Endodermal cell (in vitro differentiated cells): Measurements from ENCODE around the gene PLAU. TPM values are rescaled to one million over a fixed set of nuclear protein-coding genes. Genes with fewer than 3 reads are reported as not detected.

Source experiments
- DNase-seq: peaks from one replicate; pipeline ENCODE4 v3.0.0-alpha.2; 2017
- H3K27ac ChIP-seq: 2 replicates; pipeline ENCODE4 v1.5.1; 2013; ENCODE audit warnings: mild to moderate bottlenecking, low read depth, low read length, moderate library complexity
- H3K27me3 ChIP-seq: 2 replicates; pipeline ENCODE4 v1.6.1; 2013; ENCODE audit warnings: mild to moderate bottlenecking, low read length, moderate library complexity; ENCODE audit not compliant: insufficient read depth, control insufficient read depth, poor library complexity, severe bottlenecking
- H3K36me3 ChIP-seq: 2 replicates; pipeline ENCODE4 v1.7.0; 2013; ENCODE audit warnings: mild to moderate bottlenecking, low read length, moderate library complexity; ENCODE audit not compliant: control insufficient read depth, insufficient read depth
- H3K4me1 ChIP-seq: one replicate; pipeline ENCODE4 v1.7.0; 2013; ENCODE audit warnings: low read length; ENCODE audit not compliant: control insufficient read depth, insufficient read depth
- H3K4me3 ChIP-seq: 2 replicates; pipeline ENCODE4 v1.5.1; 2013; ENCODE audit warnings: mild to moderate bottlenecking, low read length, moderate library complexity
- H3K9ac ChIP-seq: 2 replicates; pipeline ENCODE4 v1.6.1; 2013; ENCODE audit warnings: mild to moderate bottlenecking, low read length, moderate library complexity; ENCODE audit not compliant: poor library complexity, severe bottlenecking; ENCODE audit errors: extremely low read depth
- H3K9me3 ChIP-seq: 2 replicates; pipeline ENCODE4 v1.6.1; 2013; ENCODE audit warnings: mild to moderate bottlenecking, low read length, moderate library complexity; ENCODE audit not compliant: control insufficient read depth
- H3K27ac Mint-ChIP-seq: 2 replicates; pipeline ENCODE4 v1.8.0; 2020; ENCODE audit warnings: mixed read lengths
- H3K27me3 Mint-ChIP-seq: 2 replicates; pipeline ENCODE4 v1.8.0; 2021; ENCODE audit warnings: mild to moderate bottlenecking, mixed read lengths; ENCODE audit not compliant: insufficient read depth
- H3K36me3 Mint-ChIP-seq: 2 replicates; pipeline ENCODE4 v1.8.0; 2020; ENCODE audit warnings: low read depth, mixed read lengths
- H3K4me1 Mint-ChIP-seq: 2 replicates; pipeline ENCODE4 v1.8.0; 2020; ENCODE audit warnings: mixed read lengths
- H3K4me3 Mint-ChIP-seq: 2 replicates; pipeline ENCODE4 v1.8.0; 2020; ENCODE audit warnings: mild to moderate bottlenecking, moderate library complexity, mixed read lengths
- H3K9me3 Mint-ChIP-seq: 2 replicates; pipeline ENCODE4 v1.8.0; 2020; ENCODE audit warnings: mild to moderate bottlenecking, mixed read lengths
- WGBS, 2 experiments: methylation state at CpG; one replicate each; pipeline versions ENCODE4 v1.1.5 to v1.1.7; 2013; ENCODE audit warnings: missing lambda C conversion rate in 2 of 2, mixed read lengths in 1 of 2; ENCODE audit not compliant: insufficient coverage in 1 of 2, insufficient read length in 1 of 2; 5-methylcytosine and 5-hydroxymethylcytosine counted together
- total RNA-seq, 2 donors: library from RNA; stranded (reverse); fragmentation: NEBNext Ultra II Directional in 1 of 2; extraction: Animal tissue kit (Norgen Biotek cat#: 25700) in 1 of 2; gene quantifications; 2 replicates in 1 of 2; 3 replicates in 1 of 2; pipeline ENCODE4 v1.2.1, GENCODE V29; 2021
- TF ChIP-seq, protein P1 (sequence below): fragments of 200-600 bp; sonication (generic); conservative IDR thresholded peaks from 2 replicates; pipeline ENCODE4 v1.5.0; 2021; ENCODE audit warnings: antibody characterized with exemption, mild to moderate bottlenecking

PLAU gene
- total RNA-seq, 2 donors from 2014 or later = 2.7 to 3.3 TPM

DNA sequence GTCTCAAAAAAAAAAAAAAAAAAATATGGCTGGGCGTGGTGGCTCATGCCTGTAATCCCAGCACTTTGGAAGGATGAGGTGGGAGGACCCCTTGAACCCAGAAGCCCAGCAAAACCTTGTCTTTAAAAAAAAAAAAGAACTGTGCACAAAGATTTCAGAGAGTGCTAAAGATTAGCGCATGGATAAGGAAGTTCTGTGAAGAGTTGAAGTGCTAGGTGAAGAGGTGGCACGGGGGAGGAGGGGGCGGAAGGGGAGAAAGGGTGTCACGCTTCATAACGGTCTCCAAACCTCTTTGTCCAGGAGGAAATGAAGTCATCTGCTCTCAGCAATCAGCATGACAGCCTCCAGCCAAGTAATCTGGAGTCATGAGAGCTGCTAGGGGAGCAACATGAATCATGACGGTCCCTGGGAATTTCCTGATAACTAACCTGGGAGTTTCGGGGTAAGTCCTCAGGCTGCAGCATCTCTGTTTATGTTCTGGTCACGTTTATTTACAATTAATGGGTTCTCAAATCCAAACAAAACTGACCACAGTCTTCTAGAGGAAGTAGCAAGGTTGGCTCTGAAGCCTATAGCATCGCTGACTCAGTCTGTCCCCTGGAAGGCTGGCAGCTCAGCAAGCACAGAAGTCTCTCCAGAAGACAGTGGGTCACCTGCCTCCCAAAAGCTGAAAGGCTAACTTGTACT lies 1.9 kb upstream of the PLAU start:
- H3K27ac ChIP-seq = no peak overlapping the region
- H3K9me3 ChIP-seq = no peaks in the 10 kb centered on the region
- peaks cover 8% of the 10 kb centered on the region for H3K4me1 ChIP-seq
- peaks cover 30% of the 10 kb centered on the region for H3K27me3 ChIP-seq
- no peak for DNase-seq
- H3K27me3 Mint-ChIP-seq = peaks cover 55% of the 10 kb centered on the region
- no peaks in the 10 kb centered on the region for H3K36me3 ChIP-seq
- TF ChIP-seq, protein P1, sequence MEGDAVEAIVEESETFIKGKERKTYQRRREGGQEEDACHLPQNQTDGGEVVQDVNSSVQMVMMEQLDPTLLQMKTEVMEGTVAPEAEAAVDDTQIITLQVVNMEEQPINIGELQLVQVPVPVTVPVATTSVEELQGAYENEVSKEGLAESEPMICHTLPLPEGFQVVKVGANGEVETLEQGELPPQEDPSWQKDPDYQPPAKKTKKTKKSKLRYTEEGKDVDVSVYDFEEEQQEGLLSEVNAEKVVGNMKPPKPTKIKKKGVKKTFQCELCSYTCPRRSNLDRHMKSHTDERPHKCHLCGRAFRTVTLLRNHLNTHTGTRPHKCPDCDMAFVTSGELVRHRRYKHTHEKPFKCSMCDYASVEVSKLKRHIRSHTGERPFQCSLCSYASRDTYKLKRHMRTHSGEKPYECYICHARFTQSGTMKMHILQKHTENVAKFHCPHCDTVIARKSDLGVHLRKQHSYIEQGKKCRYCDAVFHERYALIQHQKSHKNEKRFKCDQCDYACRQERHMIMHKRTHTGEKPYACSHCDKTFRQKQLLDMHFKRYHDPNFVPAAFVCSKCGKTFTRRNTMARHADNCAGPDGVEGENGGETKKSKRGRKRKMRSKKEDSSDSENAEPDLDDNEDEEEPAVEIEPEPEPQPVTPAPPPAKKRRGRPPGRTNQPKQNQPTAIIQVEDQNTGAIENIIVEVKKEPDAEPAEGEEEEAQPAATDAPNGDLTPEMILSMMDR = no peak
- H3K4me3 Mint-ChIP-seq = no peak overlapping the region
- no peak overlapping the region for H3K27ac Mint-ChIP-seq
- 54 to 56% methylated on average over 7 to 10 of the region's 10 CpGs for WGBS, 2 experiments
- no peak overlapping the region for H3K4me3 ChIP-seq
- no peaks in the 10 kb centered on the region for H3K9me3 Mint-ChIP-seq
- H3K36me3 Mint-ChIP-seq = no peaks in the 10 kb centered on the region
- H3K9ac ChIP-seq = no peak overlapping the region
- H3K4me1 Mint-ChIP-seq = peaks cover 18% of the 10 kb centered on the region

DNA sequence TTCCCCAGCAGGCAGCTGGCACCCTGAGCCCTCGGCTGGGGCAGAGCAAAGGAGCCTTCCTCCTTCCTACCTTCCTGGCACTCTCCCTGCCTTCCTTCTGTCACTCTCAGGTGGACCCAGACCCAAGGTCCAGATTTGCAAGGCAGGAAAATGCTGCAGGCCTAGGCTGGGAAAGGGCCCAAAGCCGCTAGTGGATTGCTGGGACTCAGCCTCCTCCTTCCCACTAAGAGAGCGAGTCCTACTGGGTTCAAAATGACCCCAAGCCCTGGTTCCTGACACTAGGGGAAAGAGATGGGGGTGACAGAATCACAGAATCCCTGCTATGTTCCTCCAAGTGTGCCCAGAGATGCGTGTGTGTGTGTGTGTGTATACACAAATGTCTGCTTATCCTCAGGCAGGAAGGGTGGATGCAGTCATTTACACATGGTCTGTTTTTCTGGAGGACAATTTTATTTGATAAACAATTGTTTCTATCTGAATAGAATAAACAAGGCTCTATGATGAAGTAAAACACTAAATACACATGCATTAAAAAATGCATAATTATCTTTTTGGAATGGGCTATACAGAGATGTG lies 1.3 kb upstream of the PLAU start:
- no peak overlapping the region for H3K27ac ChIP-seq
- peaks cover 36% of the 10 kb centered on the region for H3K27me3 ChIP-seq
- no peaks in the 10 kb centered on the region for H3K9me3 ChIP-seq
- no peak overlapping the region for H3K9ac ChIP-seq
- H3K4me3 ChIP-seq = no peak overlapping the region
- no peak overlapping the region for H3K27ac Mint-ChIP-seq
- peak; percentile 61 for DNase-seq
- WGBS, 2 experiments = 78 to 86% methylated on average over 2 to 4 of the region's 4 CpGs
- no peaks in the 10 kb centered on the region for H3K36me3 ChIP-seq
- H3K27me3 Mint-ChIP-seq = peaks cover 61% of the 10 kb centered on the region
- no peak overlapping the region for H3K4me3 Mint-ChIP-seq
- H3K36me3 Mint-ChIP-seq = no peaks in the 10 kb centered on the region
- peaks cover 18% of the 10 kb centered on the region for H3K4me1 Mint-ChIP-seq
- H3K4me1 ChIP-seq = peaks cover 8% of the 10 kb centered on the region
- no peaks in the 10 kb centered on the region for H3K9me3 Mint-ChIP-seq
- TF ChIP-seq, protein P1 = no peak

DNA sequence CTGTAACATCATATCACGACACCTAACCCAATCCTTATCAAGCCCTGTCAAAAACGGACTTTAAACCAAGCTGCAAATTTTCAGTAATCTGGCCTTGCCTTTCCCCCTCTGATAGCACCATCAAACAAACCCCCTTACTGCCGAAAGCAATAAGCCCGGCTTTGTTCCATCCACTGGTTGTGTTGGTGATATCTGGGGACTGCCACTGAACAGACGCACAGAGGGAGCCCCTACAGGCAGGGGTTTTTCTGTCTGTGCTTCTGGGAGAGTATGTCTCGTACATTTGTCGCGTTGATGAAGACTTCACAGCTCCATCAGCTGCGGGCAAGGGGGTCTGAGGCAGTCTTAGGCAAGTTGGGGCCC lies 550 bp upstream of the PLAU start:
- TF ChIP-seq, protein P1 = peak; percentile 38
- Histone ChIP-seq H3K9ac (no peak overlapping the region), H3K9me3 (no peaks in the 10 kb centered on the region), H3K36me3 (no peaks in the 10 kb centered on the region), H3K27ac (no peak overlapping the region), H3K4me1 (peaks cover 8% of the 10 kb centered on the region), H3K27me3 (peaks cover 43% of the 10 kb centered on the region), H3K4me3 (peak overlapping the region; percentile 85)
- no peak overlapping the region for H3K27ac Mint-ChIP-seq
- no peaks in the 10 kb centered on the region for H3K9me3 Mint-ChIP-seq
- H3K4me1 Mint-ChIP-seq = peaks cover 18% of the 10 kb centered on the region
- no peaks in the 10 kb centered on the region for H3K36me3 Mint-ChIP-seq
- WGBS, 2 experiments = 10 to 17% methylated on average over 5 to 9 of the region's 9 CpGs
- H3K4me3 Mint-ChIP-seq = peak overlapping the region; percentile 76
- H3K27me3 Mint-ChIP-seq = peaks cover 64% of the 10 kb centered on the region
- no peak for DNase-seq
